Mucosa of stomach (tissue), 1 donor: ENCODE data around the gene GPR107.

Experiments
- H3K27me3 ChIP-seq: one replicate; pipeline ENCODE4 v1.7.0; 2013; ENCODE audit warnings: mild to moderate bottlenecking, low read length; ENCODE audit not compliant: control insufficient read depth, insufficient read depth
- H3K36me3 ChIP-seq: one replicate; pipeline ENCODE4 v1.7.0; 2013; ENCODE audit warnings: low read length; ENCODE audit not compliant: control insufficient read depth, insufficient read depth
- H3K4me1 ChIP-seq: one replicate; pipeline ENCODE4 v1.7.0; 2013; ENCODE audit warnings: mild to moderate bottlenecking, low read length; ENCODE audit not compliant: control insufficient read depth, insufficient read depth
- H3K4me3 ChIP-seq: one replicate; pipeline ENCODE4 v1.7.0; 2013; ENCODE audit warnings: low read length
- H3K9ac ChIP-seq: one replicate; pipeline ENCODE4 v1.7.0; 2013; ENCODE audit warnings: mild to moderate bottlenecking, low read length, moderate library complexity
- H3K9me3 ChIP-seq: one replicate; pipeline ENCODE4 v1.7.0; 2013; ENCODE audit warnings: mild to moderate bottlenecking, low read length, moderate library complexity; ENCODE audit not compliant: control insufficient read depth
- donor health status: Pancreatic carcinoma.

Gene GPR107

DNA sequence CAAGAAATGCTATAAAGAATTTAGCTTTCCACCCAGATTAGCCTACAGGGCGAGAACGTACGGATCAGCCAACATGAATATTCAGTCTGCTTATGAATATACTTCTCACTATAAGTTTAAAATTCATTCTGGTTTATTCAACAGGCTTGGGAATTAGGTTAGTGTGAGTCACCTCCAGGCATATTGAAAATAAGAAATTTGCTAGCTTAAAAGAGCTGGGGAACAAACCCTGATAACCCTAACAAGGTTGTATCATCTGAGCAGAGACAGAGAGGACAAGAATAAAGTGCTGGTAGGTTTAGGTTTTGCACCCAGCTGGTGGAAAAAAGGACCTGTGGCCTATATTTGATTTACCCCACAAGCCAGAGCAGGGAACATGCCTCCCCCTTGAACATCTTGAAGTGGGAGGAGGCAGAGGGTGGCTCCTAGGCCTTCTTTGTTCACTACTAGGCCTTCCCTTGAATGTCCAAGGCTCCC lies 23.0 kb upstream of the GPR107 start:
- Histone ChIP-seq H3K4me1 (peaks cover 22% of the 10 kb centered on the region), H3K36me3 (no peaks in the 10 kb centered on the region), H3K9me3 (no peaks in the 10 kb centered on the region), H3K27me3 (no peaks in the 10 kb centered on the region), H3K4me3 (no peak overlapping the region), H3K9ac (no peak overlapping the region)

DNA sequence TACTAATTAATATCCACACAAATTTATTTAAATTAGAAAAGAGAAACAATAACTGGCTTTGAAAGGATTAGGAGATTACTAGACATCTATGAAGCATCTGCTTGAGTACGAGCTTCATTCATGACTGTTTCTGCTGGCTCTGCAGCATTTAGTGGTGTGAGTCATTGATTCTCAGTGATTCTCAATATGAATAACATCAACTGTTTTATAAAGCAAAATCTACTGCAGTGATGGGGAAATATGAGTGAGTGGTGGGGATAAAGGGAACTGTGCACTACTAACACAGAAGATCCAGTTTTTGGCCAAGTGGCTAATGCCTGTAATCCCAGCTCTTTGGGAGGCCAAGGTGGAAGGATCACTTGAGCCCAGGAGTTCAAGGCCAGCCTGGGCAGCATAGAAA lies 19.1 kb upstream of the GPR107 start:
- Histone ChIP-seq H3K27me3 (no peaks in the 10 kb centered on the region), H3K9ac (no peak overlapping the region), H3K36me3 (no peaks in the 10 kb centered on the region), H3K4me3 (no peak overlapping the region), H3K4me1 (peaks cover 19% of the 10 kb centered on the region), H3K9me3 (no peaks in the 10 kb centered on the region)

DNA sequence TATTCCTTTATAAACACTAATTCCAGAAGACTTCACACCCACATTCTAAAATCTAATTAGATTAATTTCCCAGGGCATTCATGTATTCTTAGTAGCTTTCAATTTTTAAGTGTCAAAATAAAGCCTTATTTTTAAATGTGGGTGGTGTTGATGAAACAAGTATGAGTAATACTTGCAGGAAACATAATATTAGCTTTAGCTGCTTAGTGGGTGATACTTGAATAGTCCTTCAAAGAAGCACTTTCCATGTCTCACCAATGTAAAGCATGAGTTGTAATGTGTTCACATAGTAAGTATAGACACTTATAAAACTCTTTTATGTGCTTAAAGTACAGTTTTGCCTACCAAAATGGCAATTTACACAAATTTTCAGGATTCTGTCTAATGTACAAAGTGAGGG lies 17.6 kb upstream of the GPR107 start:
- Histone ChIP-seq H3K4me3 (no peak overlapping the region), H3K9ac (no peak overlapping the region), H3K4me1 (peaks cover 16% of the 10 kb centered on the region), H3K36me3 (no peaks in the 10 kb centered on the region), H3K9me3 (no peaks in the 10 kb centered on the region), H3K27me3 (no peaks in the 10 kb centered on the region)

DNA sequence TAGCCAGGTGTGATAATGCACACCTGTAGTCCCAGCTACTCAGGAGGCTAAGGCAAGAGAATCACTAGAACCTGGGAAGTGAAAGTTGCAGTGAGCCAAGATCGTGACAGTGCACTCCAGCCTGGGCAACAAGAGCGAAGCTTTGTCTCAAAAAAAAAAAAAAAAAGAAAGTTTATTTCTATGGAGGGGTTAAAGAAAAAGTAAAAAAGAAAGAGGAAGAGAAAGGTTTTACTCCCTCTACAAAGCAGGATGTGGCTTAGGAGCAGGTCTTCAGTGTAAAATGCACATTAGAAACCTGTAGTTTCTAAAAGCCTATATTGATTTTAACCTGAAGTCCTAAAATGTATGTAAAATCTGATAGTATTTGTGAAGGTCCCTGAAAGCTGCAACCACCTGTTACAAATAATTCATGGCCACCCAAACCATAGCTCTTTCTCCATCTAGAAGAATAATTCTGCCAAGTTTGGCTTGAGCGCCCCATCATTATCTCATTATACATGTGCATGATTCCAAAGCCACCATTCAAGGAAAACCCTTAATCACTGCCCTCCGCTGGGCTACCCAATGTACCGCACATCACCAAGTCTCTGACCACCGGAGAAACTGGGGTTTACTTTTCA lies 14.1 kb upstream of the GPR107 start:
- peaks cover 30% of the 10 kb centered on the region for H3K4me1 ChIP-seq
- no peaks in the 10 kb centered on the region for H3K9me3 ChIP-seq
- H3K9ac ChIP-seq, result no peak overlapping the region
- H3K4me3 ChIP-seq, result no peak overlapping the region
- H3K27me3 ChIP-seq, result peaks cover 5% of the 10 kb centered on the region
- H3K36me3 ChIP-seq, result no peaks in the 10 kb centered on the region

DNA sequence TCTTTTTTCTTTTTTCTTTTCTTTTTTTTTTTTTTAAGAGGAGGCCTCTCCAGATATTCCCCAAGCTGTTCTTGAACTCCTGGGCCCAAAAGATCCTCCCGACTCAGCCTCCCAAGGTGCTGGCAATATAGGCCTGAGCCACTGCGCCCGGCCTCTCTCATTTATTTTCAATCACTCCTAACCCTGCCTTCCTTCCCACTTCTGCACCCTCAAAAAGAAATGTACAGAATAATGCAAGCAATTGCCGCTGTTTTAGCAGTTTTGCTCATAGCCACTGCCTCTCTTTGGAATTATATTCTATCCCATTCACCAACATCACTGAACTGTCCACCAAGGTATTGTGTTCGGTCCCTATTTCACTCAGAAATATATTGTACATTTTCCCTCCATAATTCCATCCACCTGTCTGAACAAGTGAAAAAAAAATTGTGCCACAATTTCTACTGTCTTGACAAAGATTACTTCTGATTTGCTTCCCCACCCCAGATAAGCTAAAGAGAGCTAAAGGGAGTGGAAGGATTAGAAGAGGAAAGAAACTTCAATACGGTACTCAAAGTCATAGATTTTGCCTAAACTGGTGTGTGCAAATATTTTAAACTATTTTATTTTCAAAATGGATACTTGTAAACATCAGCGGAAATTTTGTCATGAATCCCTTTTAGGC lies 12.6 kb upstream of the GPR107 start:
- H3K36me3 ChIP-seq, result no peaks in the 10 kb centered on the region
- peaks cover 34% of the 10 kb centered on the region for H3K4me1 ChIP-seq
- peaks cover 5% of the 10 kb centered on the region for H3K27me3 ChIP-seq
- H3K9me3 ChIP-seq, result no peaks in the 10 kb centered on the region
- H3K4me3 ChIP-seq, result no peak overlapping the region
- peak overlapping the region; percentile 41 for H3K9ac ChIP-seq

DNA sequence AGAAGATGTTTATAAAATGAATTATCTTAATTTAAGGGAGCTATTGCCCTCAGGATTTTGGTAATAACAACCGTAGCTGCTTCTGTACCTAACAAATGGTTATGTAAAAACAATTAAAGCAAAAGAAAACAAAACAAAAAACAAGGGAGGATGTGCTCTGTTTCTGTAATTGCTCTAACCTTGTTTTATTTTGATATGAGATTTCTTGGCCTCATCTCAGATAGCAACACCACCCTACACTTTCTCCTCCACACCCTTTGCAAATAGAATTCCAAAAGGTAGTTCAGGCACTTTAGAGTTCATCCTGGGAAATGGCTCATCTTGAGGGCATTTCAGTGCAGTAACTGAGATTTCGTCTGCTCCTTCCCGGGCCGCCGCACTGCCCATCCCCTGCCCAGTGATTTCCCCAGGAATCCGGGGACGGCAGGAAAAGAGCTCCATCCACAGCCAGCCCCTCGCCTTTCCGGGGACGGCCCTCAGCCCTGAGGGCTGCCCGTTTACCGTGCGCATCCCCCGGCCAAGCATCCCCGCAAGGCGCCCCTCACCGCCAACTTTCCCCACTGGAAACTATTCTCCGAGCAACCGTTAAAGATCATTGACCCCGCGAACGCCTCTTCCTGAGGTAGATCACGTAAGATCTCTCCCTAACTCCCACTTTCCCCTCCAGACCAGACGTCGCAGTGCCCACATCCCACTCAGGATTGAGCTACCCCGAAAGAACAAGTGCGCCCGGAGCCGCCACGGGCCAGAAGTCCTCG lies 11.9 kb upstream of the GPR107 start:
- Histone ChIP-seq H3K27me3 (peaks cover 5% of the 10 kb centered on the region), H3K4me3 (peak overlapping the region; percentile 63), H3K9ac (peak overlapping the region; percentile 88), H3K9me3 (no peaks in the 10 kb centered on the region), H3K36me3 (no peaks in the 10 kb centered on the region), H3K4me1 (peaks cover 28% of the 10 kb centered on the region)

DNA sequence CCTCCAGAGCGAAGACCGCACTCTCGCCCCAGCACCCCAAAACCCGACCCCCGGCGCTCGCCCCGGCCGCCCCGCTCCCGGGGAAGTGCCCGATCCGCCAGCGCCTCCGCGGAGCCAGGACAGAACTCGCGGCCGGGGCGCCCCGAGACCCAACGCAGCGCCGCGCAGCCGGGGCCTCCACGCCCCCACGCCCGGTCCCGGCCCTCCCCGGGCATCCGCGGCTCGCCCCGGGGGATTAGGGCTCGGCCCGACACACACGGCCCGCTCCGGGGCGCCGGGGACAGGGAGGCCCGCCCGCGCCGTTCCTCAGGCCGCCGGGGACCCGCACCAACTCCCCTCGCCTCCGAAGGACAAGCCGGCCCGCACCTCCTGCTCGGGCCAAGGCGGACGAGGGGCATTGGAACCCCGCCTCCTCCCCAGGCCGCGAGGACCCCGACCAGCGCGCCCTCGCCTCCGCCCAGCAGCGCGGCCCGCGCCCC lies 11.3 kb upstream of the GPR107 start:
- peaks cover 28% of the 10 kb centered on the region for H3K4me1 ChIP-seq
- H3K9ac ChIP-seq, result peak overlapping the region; percentile 88
- no peaks in the 10 kb centered on the region for H3K36me3 ChIP-seq
- peak overlapping the region; percentile 63 for H3K4me3 ChIP-seq
- no peaks in the 10 kb centered on the region for H3K9me3 ChIP-seq
- peaks cover 5% of the 10 kb centered on the region for H3K27me3 ChIP-seq

DNA sequence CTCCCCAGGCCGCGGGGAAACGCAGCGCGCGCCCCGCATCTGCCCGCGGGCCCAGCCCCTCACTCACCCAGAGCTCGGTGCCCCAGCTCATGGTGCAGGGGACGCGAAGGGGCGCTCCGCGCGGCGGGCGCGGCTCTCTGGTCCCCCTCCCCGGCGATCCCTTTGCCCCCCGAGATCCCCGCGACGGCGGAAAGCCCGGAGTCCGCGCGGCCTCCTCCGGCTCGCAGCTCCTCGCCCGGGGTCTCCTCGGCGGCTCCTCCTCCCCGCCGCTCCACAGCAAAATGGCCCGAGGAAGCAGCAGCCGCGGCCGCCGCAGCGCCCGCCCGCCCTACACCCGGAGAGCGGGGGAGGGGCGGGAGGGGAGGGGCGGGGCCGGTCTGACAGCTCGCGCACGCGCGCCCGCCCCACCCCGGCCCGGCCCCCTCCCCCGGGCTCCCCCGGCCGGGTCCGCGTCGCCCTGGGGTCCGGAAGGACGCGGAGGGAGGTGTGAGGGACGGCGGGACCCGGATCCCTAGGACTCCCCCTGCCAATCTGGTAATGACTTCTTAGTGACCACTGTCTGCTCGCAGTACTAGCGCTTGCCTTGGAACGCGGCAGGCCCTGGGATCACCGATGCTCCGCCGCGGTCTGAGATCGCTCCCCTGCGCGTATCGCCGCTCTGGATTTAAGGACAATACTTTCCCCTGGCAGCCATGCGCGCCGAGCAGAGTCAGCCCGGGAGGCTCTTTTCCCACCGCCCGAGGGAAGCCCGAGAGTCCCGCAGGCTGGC lies 10.6 kb upstream of the GPR107 start, which contains the start of gene FNBP1:
Gene FNBP1 (minus strand): TSS at position 305 of the 769 bp plus-strand sequence. CDS start 214 bp downstream, at position 91.
- Histone ChIP-seq H3K9ac (peak within 1 kb of the TSS; percentile 88), H3K27me3 (peaks cover 5% of the 10 kb centered on the region), H3K9me3 (no peaks in the 10 kb centered on the region), H3K4me3 (peak within 1 kb of the TSS; percentile 63), H3K36me3 (no peaks in the 10 kb centered on the region), H3K4me1 (peaks cover 28% of the 10 kb centered on the region)

DNA sequence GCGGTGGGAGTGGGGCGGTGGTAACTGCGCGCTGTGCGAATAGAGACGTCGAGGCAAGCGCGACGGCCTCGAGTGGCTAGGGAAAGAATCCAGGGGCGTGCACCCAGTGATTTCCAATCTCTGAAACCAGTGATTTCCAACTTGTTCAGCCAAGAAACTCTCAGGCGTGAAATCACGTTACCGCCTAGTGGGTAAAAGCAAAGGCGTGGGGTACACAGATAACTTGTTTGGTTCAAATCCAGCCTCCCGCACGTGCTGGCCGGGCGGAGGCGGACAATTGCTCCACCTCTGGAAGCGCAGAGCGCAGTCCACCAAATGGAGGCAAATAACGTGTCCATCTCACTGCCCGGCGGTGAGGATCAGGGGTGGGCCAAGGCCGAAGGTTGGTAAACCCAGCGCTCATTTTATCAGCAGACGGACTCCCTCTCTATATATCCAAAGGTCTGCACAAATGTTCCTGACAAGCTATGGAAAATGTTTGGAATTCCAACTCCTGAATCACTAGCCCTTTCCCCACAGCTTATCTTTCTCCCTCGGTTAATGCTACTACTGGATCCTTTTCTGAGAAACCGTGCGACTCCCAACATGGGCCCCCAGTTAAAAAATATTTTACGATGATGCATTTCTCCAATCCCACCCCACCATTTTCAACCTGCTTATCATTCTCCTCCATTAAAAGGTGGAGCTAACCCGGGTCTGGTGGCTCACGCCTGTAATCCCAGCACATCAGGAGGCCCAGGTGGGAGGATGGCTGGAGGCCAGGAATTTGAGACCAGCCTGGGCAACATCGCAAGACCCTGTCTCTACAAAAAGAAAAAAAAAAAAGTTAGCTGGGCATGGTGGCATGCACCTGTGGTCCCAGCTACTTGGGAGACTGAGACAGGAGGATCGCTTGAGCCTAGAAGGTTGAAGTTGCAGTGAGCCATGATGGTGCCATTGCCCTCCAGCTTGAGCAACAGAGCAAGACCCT lies 9.8 kb upstream of the GPR107 start:
- Histone ChIP-seq H3K4me1 (peaks cover 28% of the 10 kb centered on the region), H3K9me3 (no peaks in the 10 kb centered on the region), H3K9ac (peak overlapping the region; percentile 62), H3K4me3 (peak overlapping the region; percentile 54), H3K27me3 (peaks cover 5% of the 10 kb centered on the region), H3K36me3 (no peaks in the 10 kb centered on the region)

DNA sequence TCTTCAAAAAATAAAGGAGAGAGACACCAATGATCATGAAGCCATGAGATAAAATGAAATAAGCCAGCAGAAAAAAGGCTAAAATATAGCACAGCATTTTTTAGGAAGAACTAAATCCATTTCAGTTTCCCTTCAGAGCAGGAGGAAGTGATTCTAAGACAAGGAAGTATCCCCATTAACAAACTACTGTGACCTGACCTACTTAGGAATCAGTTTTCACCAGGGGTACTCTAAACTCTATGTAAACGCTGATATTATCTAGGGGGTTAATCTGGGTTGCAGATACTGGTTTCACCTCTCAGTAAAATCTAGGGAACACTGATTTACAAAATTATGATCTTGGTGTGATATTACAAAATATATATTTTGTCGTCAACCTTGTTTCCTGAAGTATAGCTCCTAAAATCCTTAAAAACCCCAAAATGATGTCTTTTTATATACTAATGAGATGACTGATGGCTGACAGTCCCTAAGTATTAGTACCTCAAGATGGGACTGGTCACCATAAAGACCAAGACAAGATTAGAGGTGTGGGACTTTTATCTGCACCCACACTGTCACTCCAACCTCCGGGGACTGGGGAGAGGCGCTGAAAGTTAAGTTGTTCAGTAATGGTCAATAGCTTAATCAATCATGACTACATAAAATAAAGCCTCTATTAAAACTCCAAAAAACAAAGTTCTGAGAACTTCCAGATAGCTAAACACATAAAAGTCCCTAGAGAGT lies 7.8 kb upstream of the GPR107 start:
- H3K4me3 ChIP-seq, result no peak overlapping the region
- H3K9ac ChIP-seq, result no peak overlapping the region
- H3K36me3 ChIP-seq, result no peaks in the 10 kb centered on the region
- H3K27me3 ChIP-seq, result peaks cover 5% of the 10 kb centered on the region
- H3K9me3 ChIP-seq, result no peaks in the 10 kb centered on the region
- H3K4me1 ChIP-seq, result peaks cover 28% of the 10 kb centered on the region
